KBM-7 (cell line): ENCODE data around the gene C3orf22.
A peak's percentile ranks its signal among the peaks of the same experiment; 100 is the strongest.
"Not testable (repeated sequence)": the region's sequence is repeated elsewhere in the genome, so short reads cannot be mapped to it uniquely, and the experiment has no call there.

Experiments used
- DNase-seq: peaks from one replicate; pipeline ENCODE4 v3.0.0-alpha.2; 2015
- in situ Hi-C: fragments of 300-500 bp; cut with MboI; formaldehyde crosslinking; loops from 2 replicates; pipeline ENCODE4 v1.14.3; 2020; ENCODE audit warnings: low sequenced_read_pairs, low pct_unique_long_range_greater_than_20kb, mixed read lengths

C3orf22 gene

DNA sequence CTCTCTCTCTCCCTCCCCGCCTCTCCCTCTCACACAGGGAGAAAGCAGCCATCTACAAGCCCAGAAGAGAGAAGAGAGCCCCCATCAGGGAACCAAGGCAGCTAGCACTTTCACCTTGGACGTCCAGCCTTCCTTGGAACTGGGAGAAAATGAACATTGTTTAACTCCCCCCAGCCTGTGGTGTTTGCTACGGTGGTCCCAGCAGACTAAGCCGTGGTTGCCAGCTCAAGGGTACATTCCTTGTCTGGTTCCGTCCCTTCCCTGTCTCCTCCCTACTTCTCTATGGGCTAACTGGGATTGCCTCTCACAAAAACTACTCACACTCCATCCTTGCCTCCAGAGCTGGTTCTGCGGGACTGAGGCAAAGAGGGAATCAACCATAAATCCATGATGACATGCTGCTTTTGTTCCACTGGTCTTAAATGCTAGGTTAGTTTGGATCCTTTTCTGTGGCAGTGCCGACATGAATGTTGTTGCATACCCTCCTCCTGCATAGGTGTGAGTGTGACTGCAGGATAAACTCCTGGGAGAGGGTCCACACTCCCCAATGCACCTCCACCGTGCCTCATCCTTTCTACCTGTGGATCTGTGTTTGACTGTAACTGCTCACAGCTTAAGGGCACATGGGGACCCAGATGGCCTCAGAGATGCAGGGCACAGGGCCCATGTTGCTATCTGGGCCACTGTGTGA lies 12.0 kb downstream of the C3orf22 start:
- in situ Hi-C loops = no loop called here
- DNase-seq = no peak

- DNase-seq = no peak
- in situ Hi-C loops = no loop called here
Measured at GRCh38 chr3:126546013-126546412, 12.7 kb downstream of the C3orf22 start.

DNA sequence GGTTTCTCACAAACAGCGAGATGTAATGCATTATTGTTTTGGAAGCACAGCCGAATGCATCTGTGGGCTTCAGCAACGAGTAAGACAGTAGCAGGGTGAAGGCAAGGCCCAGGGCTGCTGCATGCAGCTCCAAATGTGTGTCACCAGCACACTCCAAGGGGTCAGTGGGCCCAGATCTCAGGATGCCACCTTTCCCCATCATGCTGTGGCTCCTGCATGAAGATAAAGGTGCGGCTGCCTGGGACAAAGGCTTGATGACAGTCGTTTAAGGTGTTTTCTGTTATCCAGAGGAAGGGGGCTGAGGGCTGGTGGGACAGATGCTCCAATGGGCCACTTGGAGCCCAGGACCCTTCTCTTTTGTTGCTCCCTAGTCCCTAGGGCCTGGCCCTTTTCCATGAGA lies 13.2 kb downstream of the C3orf22 start:
- in situ Hi-C loops = no loop called here
- DNase-seq = no peak

GRCh38 chr3:126544596-126545281 lies 14.0 kb downstream of the C3orf22 start:
- no peak for DNase-seq
- in situ Hi-C loops = no loop called here

DNA sequence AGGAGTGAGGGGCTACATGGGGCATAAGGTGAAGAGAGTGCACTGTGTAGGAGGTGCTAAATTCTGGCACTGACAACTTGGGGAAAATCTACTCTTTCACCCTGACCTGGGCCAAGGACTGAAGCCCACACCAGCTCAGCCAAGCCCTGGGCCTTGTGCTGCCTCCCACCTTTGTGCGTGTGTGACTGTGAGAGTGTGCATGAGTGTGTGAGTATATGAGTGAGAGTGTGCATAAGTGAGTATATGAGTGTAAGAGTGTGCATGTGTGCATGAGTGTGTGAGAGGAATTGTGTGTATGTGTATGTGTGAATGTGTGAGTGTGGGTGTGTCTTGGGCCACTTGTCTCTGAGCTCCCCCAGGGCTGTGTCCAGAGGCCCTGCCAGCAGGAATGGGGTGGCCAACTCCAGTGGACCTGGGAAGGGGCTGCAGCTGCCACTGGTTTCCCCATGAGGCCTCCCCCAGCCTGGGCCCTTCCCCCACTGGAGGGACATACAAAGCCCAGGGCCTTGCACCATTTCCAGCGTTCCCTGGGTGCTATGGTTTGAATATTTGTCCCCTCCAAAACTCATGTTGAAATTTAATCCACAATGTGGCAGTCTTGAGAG lies 15.2 kb downstream of the C3orf22 start:
- no peak for DNase-seq
- in situ Hi-C loops = no loop called here

- in situ Hi-C loops = no loop called here
- DNase-seq = no peak
Measured at GRCh38 chr3:126542340-126543241, 16.1 kb downstream of the C3orf22 start.

DNA sequence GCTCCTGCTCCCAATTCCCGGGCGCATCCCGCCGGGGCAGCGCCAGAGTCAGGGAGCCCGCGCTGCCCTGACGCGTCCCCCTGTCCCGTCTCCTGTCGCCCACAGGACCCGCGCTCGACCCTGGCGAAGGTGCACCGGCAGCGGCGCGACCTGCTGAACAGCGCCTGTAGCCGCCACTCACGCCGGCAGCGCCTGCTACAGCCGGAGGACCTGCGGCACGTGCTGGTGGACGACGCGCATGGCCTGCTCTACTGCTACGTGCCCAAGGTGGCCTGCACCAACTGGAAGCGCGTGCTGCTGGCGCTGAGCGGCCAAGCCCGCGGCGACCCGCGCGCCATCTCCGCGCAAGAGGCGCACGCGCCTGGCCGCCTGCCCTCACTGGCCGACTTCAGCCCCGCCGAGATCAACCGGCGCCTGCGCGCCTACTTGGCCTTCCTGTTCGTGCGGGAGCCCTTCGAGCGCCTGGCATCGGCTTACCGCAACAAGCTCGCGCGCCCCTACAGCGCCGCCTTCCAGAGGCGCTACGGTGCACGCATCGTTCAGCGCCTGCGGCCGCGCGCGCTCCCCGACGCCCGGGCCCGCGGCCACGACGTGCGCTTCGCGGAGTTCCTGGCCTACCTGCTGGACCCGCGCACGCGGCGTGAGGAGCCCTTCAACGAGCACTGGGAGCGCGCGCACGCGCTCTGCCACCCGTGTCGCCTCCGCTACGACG lies 16.9 kb downstream of the C3orf22 start:
- DNase-seq = no peak
- in situ Hi-C loops = no loop called here

- DNase-seq = peak; percentile 63
- in situ Hi-C loops = no loop called here
Measured at GRCh38 chr3:126540951-126541627, 17.6 kb downstream of the C3orf22 start.

GRCh38 chr3:126540342-126540849 lies 18.3 kb downstream of the C3orf22 start:
- peak; percentile 85 for DNase-seq
- in situ Hi-C loops = no loop called here

- no peak for DNase-seq
- in situ Hi-C loops = no loop called here
Measured at GRCh38 chr3:126539558-126540250, 19.0 kb downstream of the C3orf22 start.

DNA sequence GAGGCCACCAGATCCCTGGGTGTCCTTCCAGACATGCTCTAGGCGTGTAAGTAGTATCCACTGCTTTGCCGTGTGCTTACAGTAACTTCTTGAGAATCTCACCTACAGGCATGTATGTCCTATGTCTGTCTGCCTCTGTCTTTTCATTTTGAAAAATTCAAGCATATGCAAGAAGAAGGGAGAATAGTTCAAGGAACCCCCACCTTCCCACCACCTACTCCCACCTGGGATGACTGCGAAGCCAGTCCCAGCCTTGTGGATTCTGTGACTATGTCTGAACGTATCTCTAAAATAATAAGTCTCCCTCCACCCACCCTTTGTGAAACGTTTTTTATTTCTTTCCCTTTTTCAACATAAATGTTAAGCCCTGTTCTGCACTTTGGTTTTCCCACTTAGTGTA lies 19.8 kb downstream of the C3orf22 start:
- no peak for DNase-seq

GRCh38 chr3:126538316-126538715 lies 20.4 kb downstream of the C3orf22 start:
- no peak for DNase-seq
- in situ Hi-C loops = no loop called here

More for the DNA sequence above, 19.8 kb downstream of the C3orf22 start:
- in situ Hi-C loops = no loop called here

GRCh38 chr3:126537730-126538281 lies 20.9 kb downstream of the C3orf22 start:
- DNase-seq = no peak
- in situ Hi-C loops = no loop called here

GRCh38 chr3:126537116-126537729 lies 21.5 kb downstream of the C3orf22 start:
- DNase-seq = peak; percentile 21
- in situ Hi-C loops = no loop called here

DNA sequence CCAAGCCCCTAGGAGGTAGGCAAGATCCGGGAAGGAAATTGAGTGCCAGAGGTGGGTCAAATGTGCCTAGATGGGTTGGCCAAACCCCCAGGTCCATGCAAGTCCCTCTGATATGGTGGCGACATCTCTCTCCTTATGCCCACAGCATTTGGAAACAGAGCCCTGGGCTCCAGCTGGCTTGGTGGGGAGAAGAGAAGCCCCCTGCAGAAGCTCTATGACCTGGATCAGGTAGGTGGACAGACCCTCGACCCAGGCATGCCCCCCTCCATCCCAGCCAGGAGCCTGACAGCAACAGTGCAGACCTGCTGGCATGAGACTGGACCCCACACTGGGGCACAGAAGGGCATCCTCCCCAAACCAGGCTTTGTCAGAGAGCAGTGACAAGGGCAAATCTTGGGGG lies 22.6 kb downstream of the C3orf22 start:
- in situ Hi-C loops = no loop called here

GRCh38 chr3:126535636-126536035 lies 23.1 kb downstream of the C3orf22 start:
- in situ Hi-C loops = no loop called here
- no peak for DNase-seq

More for the DNA sequence above, 22.6 kb downstream of the C3orf22 start:
- DNase-seq = no peak

DNA sequence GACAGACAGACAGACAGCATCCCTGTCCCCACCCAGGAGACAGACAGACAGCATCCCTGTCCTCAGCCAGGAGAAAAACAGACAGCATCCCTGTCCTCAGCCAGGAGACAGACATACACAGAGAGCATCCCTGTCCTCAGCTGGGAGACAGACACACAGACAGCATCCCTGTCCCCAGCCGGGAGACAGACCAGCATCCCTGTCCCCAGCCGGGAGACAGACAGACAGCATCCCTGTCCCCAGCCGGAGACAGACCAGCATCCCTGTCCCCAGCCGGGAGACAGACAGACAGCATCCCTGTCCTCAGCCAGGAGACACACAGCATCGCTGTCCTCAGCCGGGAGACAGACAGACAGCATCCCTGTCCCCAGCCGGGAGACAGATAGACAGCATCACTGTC lies 24.0 kb downstream of the C3orf22 start:
- DNase-seq, in situ Hi-C loops: not testable (repeated sequence)
